Activated CD8-positive, alpha-beta memory T cell treated with anti-CD3 and anti-CD28 coated beads for 36 hours (primary cell): ENCODE data around the gene TES. TPM values are rescaled to one million over a fixed set of nuclear protein-coding genes. Genes with fewer than 3 reads are reported as not detected.
"Not testable (repeated sequence)": the region's sequence is repeated elsewhere in the genome, so short reads cannot be mapped to it uniquely, and the experiment has no call there.

Source experiments
- CTCF ChIA-PET: fragments of 350-600 bp; sonication (Branson Sonifier 250); formaldehyde crosslinking; loops from one replicate; lab custom pipeline; 2021; ENCODE audit warnings: antibody characterized with exemption; lab: Charles Lee
- POLR2A ChIA-PET: fragments of 350-600 bp; sonication (Branson Sonifier 250); formaldehyde crosslinking; loops from one replicate; lab custom pipeline; 2021; ENCODE audit warnings: antibody characterized with exemption; lab: Charles Lee
- total RNA-seq, 2 experiments: library from RNA; stranded (reverse); gene quantifications; one replicate each; pipeline ENCODE4 v1.2.3, GENCODE V29; 2021

TES gene
- total RNA-seq, 2 experiments from 2014 or later: 56.1 to 66.5 TPM

GRCh38 chr7:116232350-116232749, 22.0 kb downstream of the TES start:
- POLR2A ChIA-PET: interaction anchor here (0.9 kb wide), 1 partner anchor 21 kb away, joined by 3 read pairs; no protein-coding TSS in a partner anchor
- CTCF ChIA-PET: interaction anchor here (1.1 to 1.2 kb wide), 2 partner anchors 52 to 65 kb away, joined by 4 to 5 read pairs; no protein-coding TSS in a partner anchor

- POLR2A ChIA-PET: no interaction called here
- CTCF ChIA-PET: interaction anchor here (1.2 kb wide), 1 partner anchor 52 kb away, joined by 5 read pairs; no protein-coding TSS in a partner anchor
Measured at GRCh38 chr7:116232920-116233319, 22.6 kb downstream of the TES start.

GRCh38 chr7:116234517-116235200, 24.3 kb downstream of the TES start:
- ChIA-PET CTCF (interaction anchor here (1.5 to 3.1 kb wide), 4 partner anchors 9 to 64 kb away, joined by 3 to 32 read pairs (median 12); partner anchors contain the start of gene TES), POLR2A (no interaction called here)

GRCh38 chr7:116235380-116235779, 25.0 kb downstream of the TES start:
- POLR2A ChIA-PET: no interaction called here
- CTCF ChIA-PET: interaction anchor here (0.6 to 3.1 kb wide), 9 partner anchors 14 to 72 kb away, joined by 3 to 32 read pairs (median 4); partner anchors contain the start of gene TES

GRCh38 chr7:116236020-116236630, 25.8 kb downstream of the TES start:
- ChIA-PET POLR2A (interaction anchor here (0.6 kb wide), 1 partner anchor 25 kb away, joined by 3 read pairs; no protein-coding TSS in a partner anchor), CTCF (interaction anchor here (0.6 to 3.1 kb wide), 11 partner anchors 15 to 793 kb away, joined by 3 to 32 read pairs (median 3); partner anchors contain the start of gene TES)

GRCh38 chr7:116239020-116239419, 28.7 kb downstream of the TES start:
- POLR2A ChIA-PET: no interaction called here

GRCh38 chr7:116239434-116239833, 29.1 kb downstream of the TES start:
- POLR2A ChIA-PET: no interaction called here
- CTCF ChIA-PET: interaction anchor here (0.8 kb wide), 1 partner anchor 58 kb away, joined by 3 read pairs; no protein-coding TSS in a partner anchor

More at GRCh38 chr7:116239020-116239419, 28.7 kb downstream of the TES start:
- CTCF ChIA-PET: interaction anchor here (0.8 kb wide), 1 partner anchor 58 kb away, joined by 3 read pairs; no protein-coding TSS in a partner anchor

GRCh38 chr7:116240024-116240668, 29.8 kb downstream of the TES start:
- ChIA-PET POLR2A (no interaction called here), CTCF (interaction anchor here (2.4 kb wide), 1 partner anchor 60 kb away, joined by 7 read pairs; no protein-coding TSS in a partner anchor)

GRCh38 chr7:116241291-116241690, 31.0 kb downstream of the TES start:
- ChIA-PET POLR2A (no interaction called here), CTCF (interaction anchor here (2.4 kb wide), 1 partner anchor 61 kb away, joined by 7 read pairs; no protein-coding TSS in a partner anchor)

GRCh38 chr7:116242178-116242577, 31.8 kb downstream of the TES start:
- ChIA-PET POLR2A (no interaction called here), CTCF (interaction anchor here (0.8 to 2.4 kb wide), 2 partner anchors 17 to 62 kb away, joined by 3 to 7 read pairs; no protein-coding TSS in a partner anchor)

- ChIA-PET CTCF (interaction anchor here (0.8 kb wide), 1 partner anchor 16 kb away, joined by 3 read pairs; no protein-coding TSS in a partner anchor), POLR2A (no interaction called here)
Measured at GRCh38 chr7:116242759-116243158, 32.4 kb downstream of the TES start.

GRCh38 chr7:116244803-116245202, 34.5 kb downstream of the TES start:
- CTCF ChIA-PET, POLR2A ChIA-PET: not testable (repeated sequence)

GRCh38 chr7:116246357-116246756, 36.0 kb downstream of the TES start:
- ChIA-PET CTCF (no interaction called here), POLR2A (no interaction called here)

- POLR2A ChIA-PET: no interaction called here
Measured at GRCh38 chr7:116249969-116250553, 39.7 kb downstream of the TES start.

GRCh38 chr7:116251675-116252074, 41.3 kb downstream of the TES start:
- POLR2A ChIA-PET: no interaction called here
- CTCF ChIA-PET: interaction anchor here (0.7 kb wide), 1 partner anchor 550 kb away, joined by 4 read pairs; no protein-coding TSS in a partner anchor

More at GRCh38 chr7:116249969-116250553, 39.7 kb downstream of the TES start:
- CTCF ChIA-PET: interaction anchor here (1.2 kb wide), 1 partner anchor 70 kb away, joined by 3 read pairs; no protein-coding TSS in a partner anchor

GRCh38 chr7:116252249-116252648, 41.9 kb downstream of the TES start:
- CTCF ChIA-PET: interaction anchor here (0.7 kb wide), 1 partner anchor 86 kb away, joined by 3 read pairs; no protein-coding TSS in a partner anchor
- POLR2A ChIA-PET: no interaction called here

- POLR2A ChIA-PET: no interaction called here
- CTCF ChIA-PET: interaction anchor here (1.6 to 1.9 kb wide), 3 partner anchors 22 to 335 kb away, joined by 3 to 5 read pairs (median 4); no protein-coding TSS in a partner anchor
Measured at GRCh38 chr7:116257156-116257555, 46.8 kb downstream of the TES start.

GRCh38 chr7:116258734-116259133, 48.4 kb downstream of the TES start:
- ChIA-PET CTCF (interaction anchor here (0.7 to 2.7 kb wide), 11 partner anchors 16 to 547 kb away, joined by 3 to 7 read pairs (median 4); partner anchors contain the start of gene CAV1), POLR2A (no interaction called here)
